SK-N-SH (cell line): ENCODE measurements around the gene BID.

ENCODE experiments used
- CTCF ChIP-seq: fragments of 200-600 bp; sonication (generic); IDR thresholded peaks from 2 replicates; pipeline ENCODE4 v1.6.1; 2017; ENCODE audit warnings: antibody characterized with exemption, mild to moderate bottlenecking, moderate library complexity
- EP300 ChIP-seq, 2 experiments: IDR thresholded peaks; 2 replicates each; pipeline versions ENCODE4 v1.4.0 to v1.6.1; 2012; ENCODE audit warnings: borderline replicate concordance in 1 of 2, low read depth in 1 of 2, low read length in 1 of 2
- FOXM1 ChIP-seq: IDR thresholded peaks from 2 replicates; pipeline ENCODE4 v1.4.0; 2012; ENCODE audit warnings: low read depth, mild to moderate bottlenecking
- JUND ChIP-seq: IDR thresholded peaks from 2 replicates; pipeline ENCODE4 v1.4.0; 2012
- POLR2AphosphoS5 ChIP-seq: IDR thresholded peaks from 2 replicates; pipeline ENCODE4 v1.6.1; 2012; ENCODE audit warnings: low read depth, low read length
- SIN3A ChIP-seq: IDR thresholded peaks from 2 replicates; pipeline ENCODE4 v1.6.1; 2012; ENCODE audit warnings: low read depth, mild to moderate bottlenecking, low read length, moderate library complexity, borderline replicate concordance
- SMC3 ChIP-seq: IDR thresholded peaks from 2 replicates; pipeline ENCODE4 v1.6.1; 2012; ENCODE audit warnings: low read depth, low read length, improper control_type of control experiment
- TEAD4 ChIP-seq: IDR thresholded peaks from 2 replicates; pipeline ENCODE4 v1.4.0; 2012; ENCODE audit warnings: mild to moderate bottlenecking, borderline replicate concordance; ENCODE audit not compliant: insufficient read depth
- USF2 ChIP-seq: fragments of 150-350 bp; IDR thresholded peaks from 2 replicates; pipeline ENCODE4 v1.6.1; 2017; ENCODE audit warnings: antibody characterized with exemption, low read length, low read depth, borderline replicate concordance

GRCh38 chr22:17780741-17781318 lies 6.6 kb upstream of the BID start:
- TF ChIP-seq CTCF: no peak
- TF ChIP-seq SIN3A: no peak
- no peak for TF ChIP-seq SMC3
- no peak for TF ChIP-seq EP300 (IDR thresholded peaks at IDR 0.05; ENCODE audit: borderline replicate concordance in 1 of 2, low read depth in 1 of 2, low read length in 1 of 2)
- TF ChIP-seq USF2: no peak
- TF ChIP-seq FOXM1: no peak
- no peak for TF ChIP-seq JUND
- no peak for TF ChIP-seq TEAD4
- TF ChIP-seq POLR2AphosphoS5: no peak
